Hepatocyte (in vitro differentiated cells): ENCODE measurements around the gene UBE2E2. TPM values are rescaled to one million over a fixed set of nuclear protein-coding genes. Genes with fewer than 3 reads are reported as not detected.

Source experiments
- DNase-seq: peaks from one replicate; pipeline ENCODE4 v3.0.0-alpha.2; 2016; ENCODE audit warnings: low spot score
- H2AFZ ChIP-seq: fragments of 200-600 bp; sonication (generic); 2 replicates; pipeline ENCODE4 v1.6.0; 2016; ENCODE audit warnings: antibody characterized with exemption, mild to moderate bottlenecking
- H3K27ac ChIP-seq: fragments of 200-600 bp; sonication (generic); 2 replicates; pipeline ENCODE4 v1.5.1; 2016; ENCODE audit warnings: mild to moderate bottlenecking
- H3K27me3 ChIP-seq: fragments of 200-600 bp; sonication (generic); 2 replicates; pipeline ENCODE4 v1.6.1; 2016
- H3K36me3 ChIP-seq: fragments of 200-600 bp; sonication (generic); replicated peaks from 2 replicates; pipeline ENCODE4 v1.5.1; 2016; ENCODE audit warnings: low read depth; ENCODE audit not compliant: insufficient read depth
- H3K4me1 ChIP-seq: fragments of 200-600 bp; sonication (generic); 2 replicates; pipeline ENCODE4 v1.5.1; 2016; ENCODE audit warnings: mild to moderate bottlenecking, moderate library complexity; ENCODE audit not compliant: insufficient read depth
- H3K4me2 ChIP-seq: fragments of 200-600 bp; sonication (generic); 2 replicates; pipeline ENCODE4 v1.6.0; 2016
- H3K4me3 ChIP-seq: fragments of 200-600 bp; sonication (generic); 2 replicates; pipeline ENCODE4 v1.5.1; 2016; ENCODE audit warnings: mild to moderate bottlenecking
- H3K79me2 ChIP-seq: fragments of 200-600 bp; sonication (generic); 2 replicates; pipeline ENCODE4 v1.6.0; 2017; ENCODE audit warnings: mild to moderate bottlenecking
- H3K9me2 ChIP-seq: fragments of 200-600 bp; sonication (generic); replicated peaks from 2 replicates; pipeline ENCODE4 v1.6.0; 2017; ENCODE audit warnings: mild to moderate bottlenecking; ENCODE audit not compliant: insufficient read depth
- H3K9me3 ChIP-seq: fragments of 200-600 bp; sonication (generic); 2 replicates; pipeline ENCODE4 v1.5.1; 2016; ENCODE audit warnings: low read depth, mild to moderate bottlenecking
- H4K20me1 ChIP-seq: fragments of 200-600 bp; sonication (generic); 2 replicates; pipeline ENCODE4 v1.6.0; 2016; ENCODE audit warnings: mild to moderate bottlenecking; ENCODE audit not compliant: insufficient read depth, poor library complexity, severe bottlenecking
- CTCF ChIP-seq: fragments of 200-600 bp; sonication (generic); IDR thresholded peaks from 2 replicates; pipeline ENCODE4 v1.5.1; 2016; ENCODE audit warnings: antibody characterized with exemption, mild to moderate bottlenecking; ENCODE audit not compliant: poor library complexity
- EZH2 ChIP-seq: fragments of 200-600 bp; sonication (generic); IDR thresholded peaks from 2 replicates; pipeline ENCODE4 v1.6.1; 2016; ENCODE audit warnings: antibody characterized with exemption, mild to moderate bottlenecking, borderline replicate concordance
- EZH2phosphoT487 ChIP-seq: fragments of 200-600 bp; sonication (generic); IDR thresholded peaks from one replicate; pipeline ENCODE4 v1.6.1; 2018; ENCODE audit warnings: antibody characterized with exemption, mild to moderate bottlenecking, low read depth, moderate library complexity; ENCODE audit not compliant: unreplicated experiment, severe bottlenecking
- WGBS: methylation state at CpG from one replicate; pipeline ENCODE4 v1.1.6; 2016; ENCODE audit warnings: low lambda C conversion rate; ENCODE audit errors: missing lambda C conversion rate; 5-methylcytosine and 5-hydroxymethylcytosine counted together
- polyA plus RNA-seq: library from polyadenylated mRNA; unstranded; fragments of >200 nt; fragmentation: Nextera tagmentation; extraction: Ambion mirVana; gene quantifications from 2 replicates; pipeline ENCODE4 v1.2.1, GENCODE V29; 2016
- total RNA-seq: library from RNA; depleted of rRNA; stranded (reverse); fragments of >200 nt; gene quantifications from 2 replicates; pipeline ENCODE4 v1.2.3, GENCODE V29; 2014

The UBE2E2 gene
- total and polyA plus RNA-seq, 2 experiments from 2014 or later = 51.1 to 90.6 TPM

GRCh38 chr3:23623844-23624243 is 420.7 kb downstream of the UBE2E2 start:
- no peak overlapping the region for H2AFZ ChIP-seq
- no peaks in the 10 kb centered on the region for H3K27me3 ChIP-seq
- no peaks in the 10 kb centered on the region for H3K9me3 ChIP-seq
- H3K4me1 ChIP-seq = no peaks in the 10 kb centered on the region
- no peak for TF ChIP-seq EZH2
- TF ChIP-seq CTCF = no peak
- TF ChIP-seq EZH2phosphoT487 = no peak
- H3K27ac ChIP-seq = no peak overlapping the region
- H4K20me1 ChIP-seq = no peaks in the 10 kb centered on the region
- WGBS = 83% methylated on average over 2 of the region's 2 CpGs
- no peaks in the 10 kb centered on the region for H3K79me2 ChIP-seq
- no peak for DNase-seq
- no peak overlapping the region for H3K4me3 ChIP-seq
- H3K36me3 ChIP-seq = no peaks in the 10 kb centered on the region
- H3K4me2 ChIP-seq = no peak overlapping the region
- H3K9me2 ChIP-seq = no peaks in the 10 kb centered on the region

- TF ChIP-seq CTCF (no peak), EZH2 (no peak), EZH2phosphoT487 (no peak)
- no peaks in the 10 kb centered on the region for H4K20me1 ChIP-seq
- H3K27ac ChIP-seq = no peak overlapping the region
- no peaks in the 10 kb centered on the region for H3K27me3 ChIP-seq
- H3K79me2 ChIP-seq = no peaks in the 10 kb centered on the region
- 100% methylated on average over 1 of the region's 1 CpG for WGBS
- no peaks in the 10 kb centered on the region for H3K4me1 ChIP-seq
- no peaks in the 10 kb centered on the region for H3K9me2 ChIP-seq
- no peak overlapping the region for H2AFZ ChIP-seq
- H3K36me3 ChIP-seq = no peaks in the 10 kb centered on the region
- no peak overlapping the region for H3K4me2 ChIP-seq
- DNase-seq = no peak
- no peaks in the 10 kb centered on the region for H3K9me3 ChIP-seq
- H3K4me3 ChIP-seq = no peak overlapping the region
Measured at GRCh38 chr3:23624305-23624704, 421.2 kb downstream of the UBE2E2 start.

- no peak overlapping the region for H3K27ac ChIP-seq
- no peaks in the 10 kb centered on the region for H3K9me3 ChIP-seq
- no peaks in the 10 kb centered on the region for H3K36me3 ChIP-seq
- H3K9me2 ChIP-seq = no peaks in the 10 kb centered on the region
- no peaks in the 10 kb centered on the region for H3K27me3 ChIP-seq
- no peak for TF ChIP-seq CTCF
- TF ChIP-seq EZH2 = no peak
- no peak for TF ChIP-seq EZH2phosphoT487
- no peak overlapping the region for H3K4me3 ChIP-seq
- H2AFZ ChIP-seq = no peak overlapping the region
- H3K4me1 ChIP-seq = no peaks in the 10 kb centered on the region
- no peaks in the 10 kb centered on the region for H4K20me1 ChIP-seq
- no peak overlapping the region for H3K4me2 ChIP-seq
- no peak for DNase-seq
- H3K79me2 ChIP-seq = no peaks in the 10 kb centered on the region
- 89% methylated on average over 2 of the region's 2 CpGs for WGBS
Measured at GRCh38 chr3:23626442-23626841, 423.3 kb downstream of the UBE2E2 start.
